A549 (cell line): ENCODE data around the gene KRT73. TPM values are rescaled to one million over a fixed set of nuclear protein-coding genes. Genes with fewer than 3 reads are reported as not detected.

ENCODE experiments used
- ATAC-seq, 2 experiments: fragments of 200-7000 bp in 1 of 2; fragments of >200 bp in 1 of 2; cut with Nextera tagmentation in 1 of 2; cut with Tn5 transposase in 1 of 2; 3 replicates each; pipeline versions ENCODE4 v1.8.0 to v1.9.1; 2018 to 2020; ENCODE audit warnings: mild to moderate bottlenecking in 1 of 2, moderate library complexity in 1 of 2
- CTCF ChIA-PET: fragments of 300-600 bp; sonication (Branson Sonifier 250); formaldehyde crosslinking; extraction: SDS; loops from one replicate; lab custom pipeline; 2021; ENCODE audit warnings: antibody characterized with exemption, inconsistent platforms; lab: Yijun Ruan, JAX
- POLR2A ChIA-PET: fragments of 350-600 bp; formaldehyde crosslinking; extraction: SDS; loops from one replicate; lab custom pipeline; 2021; ENCODE audit warnings: antibody characterized with exemption, inconsistent platforms; lab: Yijun Ruan, JAX
- DNase-seq, 2 experiments: peaks; one replicate each; pipeline versions ENCODE4 v3.0.0 to v3.0.0-alpha.2; 2011 to 2016; ENCODE audit warnings: low read depth in 1 of 2, low spot score in 1 of 2
- FAIRE-seq: peaks from 2 replicates; lab custom pipeline; 2011; peaks lifted over from hg19 to GRCh38; lab: Jason Lieb, UNC
- H3K27ac ChIP-seq, 2 experiments: fragments of >200 bp; sonication (Bioruptor Twin); formaldehyde crosslinking; 3 replicates each; pipeline ENCODE4 v1.5.1; 2016 to 2017
- H3K4me1 ChIP-seq: fragments of >200 bp; sonication (Bioruptor Twin); formaldehyde crosslinking; 3 replicates; pipeline ENCODE4 v1.6.1; 2016
- H3K4me2 ChIP-seq: fragments of >200 bp; sonication (Bioruptor Twin); formaldehyde crosslinking; 3 replicates; pipeline ENCODE4 v1.6.1; 2016
- H3K4me3 ChIP-seq: fragments of >200 bp; sonication (Bioruptor Twin); formaldehyde crosslinking; 3 replicates; pipeline ENCODE4 v1.5.1; 2016
- H3K9me3 ChIP-seq: fragments of >200 bp; sonication (Bioruptor Twin); formaldehyde crosslinking; 3 replicates; pipeline ENCODE4 v1.6.1; 2016
- BHLHE40 ChIP-seq: IDR thresholded peaks from 2 replicates; pipeline ENCODE4 v1.6.1; 2012; ENCODE audit warnings: low read depth, low read length, inconsistent platforms
- CBX8 ChIP-seq: fragments of 200-600 bp; sonication (generic); IDR thresholded peaks from 2 replicates; pipeline ENCODE4 v1.6.1; 2016
- CHD2 ChIP-seq: fragments of 150-350 bp; IDR thresholded peaks from 2 replicates; pipeline ENCODE4 v1.6.1; 2014; ENCODE audit warnings: low read length; ENCODE audit not compliant: partially characterized antibody
- E2F6 ChIP-seq: IDR thresholded peaks from 2 replicates; pipeline ENCODE4 v1.6.1; 2012; ENCODE audit warnings: low read depth, borderline replicate concordance
- EHF ChIP-seq: fragments of 250-450 bp; sonication (Bioruptor Pico); IDR thresholded peaks from 2 replicates; pipeline ENCODE4 v1.5.0; 2020; ENCODE audit warnings: mild to moderate bottlenecking
- EHMT2 ChIP-seq: fragments of 200-600 bp; sonication (generic); IDR thresholded peaks from 2 replicates; pipeline ENCODE4 v1.6.1; 2016; ENCODE audit warnings: antibody characterized with exemption, low read depth, mild to moderate bottlenecking, moderate library complexity
- ELK1 ChIP-seq: fragments of 150-350 bp; IDR thresholded peaks from 2 replicates; pipeline ENCODE4 v1.6.1; 2014; ENCODE audit warnings: low read depth, mild to moderate bottlenecking, low read length
- EP300 ChIP-seq, 2 experiments: fragments of >200 bp; sonication (Bioruptor Twin); formaldehyde crosslinking; IDR thresholded peaks; 2 replicates in 1 of 2; 3 replicates in 1 of 2; pipeline ENCODE4 v1.6.1; 2016 to 2017
- ESRRA ChIP-seq: fragments of 150-350 bp; IDR thresholded peaks from 2 replicates; pipeline ENCODE4 v1.6.1; 2014; ENCODE audit warnings: mild to moderate bottlenecking, low read length, borderline replicate concordance
- GATA3 ChIP-seq: IDR thresholded peaks from 2 replicates; pipeline ENCODE4 v1.6.1; 2012; ENCODE audit warnings: borderline replicate concordance
- HES2 ChIP-seq: fragments of >200 bp; sonication (Bioruptor Twin); formaldehyde crosslinking; IDR thresholded peaks from 2 replicates; pipeline ENCODE4 v1.6.1; 2016
- HEYL ChIP-seq: fragments of 250-450 bp; sonication (Bioruptor Pico); IDR thresholded peaks from 2 replicates; pipeline ENCODE4 v1.8.0; 2021; ENCODE audit warnings: mild to moderate bottlenecking, moderate library complexity
- HOXB13 ChIP-seq: fragments of 250-450 bp; sonication (Bioruptor Pico); IDR thresholded peaks from 2 replicates; pipeline ENCODE4 v1.5.0; 2020; ENCODE audit warnings: low read depth, mild to moderate bottlenecking, moderate library complexity
- HOXB5 ChIP-seq: fragments of 250-450 bp; sonication (Bioruptor Pico); IDR thresholded peaks from 2 replicates; pipeline ENCODE4 v1.5.0; 2020; ENCODE audit warnings: mild to moderate bottlenecking, moderate library complexity
- JUNB ChIP-seq: fragments of >200 bp; sonication (Bioruptor Twin); formaldehyde crosslinking; IDR thresholded peaks from 2 replicates; pipeline ENCODE4 v1.6.1; 2016
- KDM1A ChIP-seq: fragments of 200-600 bp; sonication (generic); IDR thresholded peaks from 2 replicates; pipeline ENCODE4 v1.6.1; 2016; ENCODE audit warnings: low read depth, mild to moderate bottlenecking
- KDM5A ChIP-seq: fragments of 200-600 bp; sonication (generic); IDR thresholded peaks from 2 replicates; pipeline ENCODE4 v1.6.1; 2016; ENCODE audit warnings: antibody characterized with exemption, mild to moderate bottlenecking
- MAZ ChIP-seq: fragments of 150-350 bp; IDR thresholded peaks from 2 replicates; pipeline ENCODE4 v1.6.1; 2014; ENCODE audit warnings: antibody characterized with exemption, low read depth, low read length, borderline replicate concordance
- MYC ChIP-seq: IDR thresholded peaks from 2 replicates; pipeline ENCODE4 v1.6.1; 2012; ENCODE audit warnings: mild to moderate bottlenecking, inconsistent platforms, low read length, improper control_type of control experiment, borderline replicate concordance
- NPAS2 ChIP-seq: fragments of 250-450 bp; sonication (Bioruptor Pico); IDR thresholded peaks from 2 replicates; pipeline ENCODE4 v1.8.0; 2022; ENCODE audit warnings: mild to moderate bottlenecking, moderate library complexity, borderline replicate concordance
- POLR2AphosphoS2 ChIP-seq: conservative IDR thresholded peaks from 2 replicates; pipeline ENCODE4 v1.6.1; 2012; ENCODE audit warnings: low read length, improper control_type of control experiment, inconsistent platforms
- RAD21 ChIP-seq, 2 experiments: fragments of >200 bp in 1 of 2; sonication (Bioruptor Twin) in 1 of 2; formaldehyde crosslinking in 1 of 2; IDR thresholded peaks in 1 of 2; conservative IDR thresholded peaks in 1 of 2; 2 replicates in 1 of 2; 3 replicates in 1 of 2; pipeline ENCODE4 v1.6.1; 2012 to 2018; ENCODE audit warnings: inconsistent platforms in 1 of 2
- RCOR1 ChIP-seq: fragments of 150-350 bp; IDR thresholded peaks from 2 replicates; pipeline ENCODE4 v1.6.1; 2014; ENCODE audit warnings: antibody characterized with exemption, low read length, low read depth
- SMC3 ChIP-seq: fragments of >200 bp; sonication (Bioruptor Twin); formaldehyde crosslinking; IDR thresholded peaks from 3 replicates; pipeline ENCODE4 v1.6.1; 2018; ENCODE audit warnings: inconsistent platforms
- TFCP2L1 ChIP-seq: fragments of 250-450 bp; sonication (Bioruptor Pico); IDR thresholded peaks from 2 replicates; pipeline ENCODE4 v1.5.0; 2021; ENCODE audit warnings: mild to moderate bottlenecking
- ZFP36 ChIP-seq: fragments of 450-650 bp; IDR thresholded peaks from 2 replicates; pipeline ENCODE4 v1.6.1; 2014; ENCODE audit warnings: borderline replicate concordance; ENCODE audit not compliant: partially characterized antibody
- ZSCAN20 ChIP-seq: fragments of 250-450 bp; sonication (Bioruptor Pico); IDR thresholded peaks from 2 replicates; pipeline ENCODE4 v1.8.0; 2022; ENCODE audit warnings: mild to moderate bottlenecking, moderate library complexity
- WGBS: methylation state at CpG from one replicate; pipeline ENCODE4 v1.1.6; 2017; ENCODE audit errors: missing lambda C conversion rate; 5-methylcytosine and 5-hydroxymethylcytosine counted together
- polyA plus RNA-seq, 4 experiments: library from polyadenylated mRNA; depleted of rRNA in 3 of 4; stranded (reverse); fragments of >200 nt; fragmentation: RNase III in 1 of 4; extraction: RNeasy Plus Mini Kit Qiagen cat#74134 plus additional on column Dnase treatment in 1 of 4; gene quantifications; 2 replicates in 3 of 4; 3 replicates in 1 of 4; pipeline ENCODE4 v1.2.3, GENCODE V29; 2011 to 2017

Gene KRT73
- polyA plus RNA-seq, 2 of the 4 experiments (the other 2 are of a cell fraction): not detected

- Histone ChIP-seq H3K27ac (no peak overlapping the region), H3K4me2 (no peak overlapping the region), H3K4me3 (no peak overlapping the region)
- ATAC-seq (no peak), DNase-seq (no peak)
- CTCF ChIA-PET: interaction anchor here (1.0 to 1.4 kb wide), 5 partner anchors 12 to 270 kb away, joined by 3 to 6 read pairs (median 3); no protein-coding TSS in a partner anchor
- WGBS: 53% methylated on average over 8 of the region's 8 CpGs
- no peak for TF ChIP-seq RAD21 (conservative IDR thresholded peaks at IDR 0.05 in 1 of 2, IDR thresholded peaks at IDR 0.05 in 1 of 2)
- TF ChIP-seq ESRRA: no peak
- TF ChIP-seq BHLHE40: no peak
- no peak for TF ChIP-seq EP300 (IDR thresholded peaks at IDR 0.05)
- no peak for TF ChIP-seq NPAS2 (CRISPR knock-in tag)
- no peak for TF ChIP-seq KDM5A
- TF ChIP-seq, all 56 proteins: peak for 0
- FAIRE-seq: no peak
- H3K9me3 ChIP-seq: no peaks in the 10 kb centered on the region
- POLR2A ChIA-PET: no interaction called here
- no peaks in the 10 kb centered on the region for H3K4me1 ChIP-seq
Measured at GRCh38 chr12:52608826-52609630, 9.3 kb downstream of the KRT73 start.

GRCh38 chr12:52608161-52608560 lies 10.2 kb downstream of the KRT73 start:
- no peak overlapping the region for H3K4me3 ChIP-seq
- WGBS: 10% methylated on average over 2 of the region's 6 CpGs
- no peaks in the 10 kb centered on the region for H3K9me3 ChIP-seq
- no peaks in the 10 kb centered on the region for H3K4me1 ChIP-seq
- CTCF ChIA-PET: interaction anchor here (0.9 to 1.4 kb wide), 6 partner anchors 11 to 271 kb away, joined by 3 to 6 read pairs (median 3); no protein-coding TSS in a partner anchor
- no peak overlapping the region for H3K4me2 ChIP-seq
- POLR2A ChIA-PET: no interaction called here
- DNase-seq (no peak), FAIRE-seq (no peak), ATAC-seq (no peak)
- no peak overlapping the region for H3K27ac ChIP-seq
- TF ChIP-seq EP300 (IDR thresholded peaks at IDR 0.05) (no peak), ZFP36 (no peak), HES2 (no peak)

- H3K27ac ChIP-seq: no peak overlapping the region
- H3K9me3 ChIP-seq: no peaks in the 10 kb centered on the region
- H3K4me2 ChIP-seq: no peak overlapping the region
- no peak for FAIRE-seq
- no peak for DNase-seq
- H3K4me1 ChIP-seq: no peaks in the 10 kb centered on the region
- TF ChIP-seq RAD21 (conservative IDR thresholded peaks at IDR 0.05 in 1 of 2, IDR thresholded peaks at IDR 0.05 in 1 of 2) (no peak), NPAS2 (CRISPR knock-in tag) (no peak), E2F6 (no peak), ZSCAN20 (no peak), RCOR1 (no peak), SMC3 (no peak), TFCP2L1 (CRISPR knock-in tag) (no peak), HOXB13 (CRISPR knock-in tag) (no peak), JUNB (no peak)
- ChIA-PET POLR2A (no interaction called here), CTCF (interaction anchor here (0.9 to 1.4 kb wide), 2 partner anchors 36 to 272 kb away, joined by 3 to 5 read pairs; no protein-coding TSS in a partner anchor)
- 5% methylated on average over 1 of the region's 1 CpG for WGBS
- no peak for ATAC-seq
- no peak overlapping the region for H3K4me3 ChIP-seq
Measured at GRCh38 chr12:52607314-52607713, 11.0 kb downstream of the KRT73 start.

- DNase-seq (no peak), FAIRE-seq (no peak), ATAC-seq (no peak)
- no peak overlapping the region for H3K4me3 ChIP-seq
- WGBS: 68% methylated on average over 7 of the region's 7 CpGs
- ChIA-PET CTCF (interaction anchor here (0.8 to 1.4 kb wide), 3 partner anchors 38 to 484 kb away, joined by 3 read pairs; no protein-coding TSS in a partner anchor), POLR2A (no interaction called here)
- H3K27ac ChIP-seq: no peak overlapping the region
- no peaks in the 10 kb centered on the region for H3K9me3 ChIP-seq
- no peak overlapping the region for H3K4me2 ChIP-seq
- H3K4me1 ChIP-seq: no peaks in the 10 kb centered on the region
- TF ChIP-seq ESRRA (no peak), KDM1A (no peak), HOXB5 (CRISPR knock-in tag) (no peak), GATA3 (no peak), ELK1 (no peak), NPAS2 (CRISPR knock-in tag) (no peak), MAZ (no peak), POLR2AphosphoS2 (no peak), EHMT2 (no peak), CBX8 (no peak), EHF (no peak), TFCP2L1 (CRISPR knock-in tag) (no peak), JUNB (no peak), HEYL (CRISPR knock-in tag) (no peak), CHD2 (no peak), MYC (no peak)
Measured at GRCh38 chr12:52606581-52607218, 11.7 kb downstream of the KRT73 start.
